Activated T-cell treated with anti-CD3 and anti-CD28 coated beads, Interleukin-2, amount 50 U/mL, for 72 hours (primary cell): ENCODE data around the gene RFX3. TPM values are rescaled to one million over a fixed set of nuclear protein-coding genes. Genes with fewer than 3 reads are reported as not detected.

Experiments used
- ATAC-seq, 2 donors: fragments of 150-1000 bp; cut with Tn5 transposase; replicated peaks in 1 of 2; 2 replicates each; pipeline ENCODE4 v1.10.0; 2021; ENCODE audit warnings: moderate library complexity in 2 of 2, mild to moderate bottlenecking in 1 of 2
- DNase-seq, 2 donors: peaks; one replicate each; pipeline ENCODE4 v3.0.0; 2021 to 2022; ENCODE audit warnings: mixed read lengths in 1 of 2
- H3K27ac Mint-ChIP-seq: one replicate; pipeline ENCODE4 v1.8.0; 2022; ENCODE audit warnings: mild to moderate bottlenecking, moderate library complexity, mixed read lengths
- H3K27me3 Mint-ChIP-seq: one replicate; pipeline ENCODE4 v1.8.0; 2022; ENCODE audit warnings: low read depth, mixed read lengths
- H3K36me3 Mint-ChIP-seq, 2 donors: one replicate each; pipeline ENCODE4 v1.8.0; 2022; ENCODE audit warnings: mixed read lengths in 2 of 2, mild to moderate bottlenecking in 1 of 2; ENCODE audit not compliant: insufficient read depth in 2 of 2
- H3K4me1 Mint-ChIP-seq: one replicate; pipeline ENCODE4 v1.8.0; 2022; ENCODE audit warnings: low read depth, mixed read lengths
- H3K4me3 Mint-ChIP-seq, 2 donors: one replicate each; pipeline ENCODE4 v1.8.0; 2022; ENCODE audit warnings: mild to moderate bottlenecking in 2 of 2, mixed read lengths in 2 of 2, moderate library complexity in 2 of 2
- H3K9me3 Mint-ChIP-seq, 2 donors: one replicate each; pipeline ENCODE4 v1.8.0; 2022; ENCODE audit warnings: mixed read lengths in 2 of 2
- total RNA-seq, 2 donors: library from RNA; stranded (reverse); gene quantifications; one replicate each; pipeline ENCODE4 v1.2.3, GENCODE V29; 2022

The RFX3 gene
- total RNA-seq, 2 donors from 2014 or later, result 20.1 to 20.2 TPM

- Mint-ChIP-seq H3K4me3 (peak overlapping the region; percentile 44 to 47), H3K9me3 (peaks cover 7 to 8% of the 10 kb centered on the region in 2 donors), H3K36me3 (peaks cover 17 to 27% of the 10 kb centered on the region in 2 donors), H3K4me1 (peaks cover 50% of the 10 kb centered on the region), H3K27me3 (no peaks in the 10 kb centered on the region), H3K27ac (peak overlapping the region; percentile 3)
- ATAC-seq, result peak; percentile 100
- DNase-seq, result peak; percentile 56 to 63
These were observed 139.9 kb downstream of the RFX3 start for GRCh38 chr9:3385871-3386270.

GRCh38 chr9:3371842-3372241 is 154.0 kb downstream of the RFX3 start:
- DNase-seq (no peak), ATAC-seq (no peak)
- no peaks in the 10 kb centered on the region for H3K27me3 Mint-ChIP-seq
- no peak overlapping the region for H3K27ac Mint-ChIP-seq
- H3K4me3 Mint-ChIP-seq, result no peak overlapping the region
- peaks cover 0 to 2% of the 10 kb centered on the region in 2 donors for H3K36me3 Mint-ChIP-seq
- H3K4me1 Mint-ChIP-seq, result no peaks in the 10 kb centered on the region
- no peaks in the 10 kb centered on the region for H3K9me3 Mint-ChIP-seq

GRCh38 chr9:3370715-3371114 is 155.1 kb downstream of the RFX3 start:
- Mint-ChIP-seq H3K9me3 (no peaks in the 10 kb centered on the region), H3K4me1 (no peaks in the 10 kb centered on the region), H3K36me3 (no peaks in the 10 kb centered on the region), H3K4me3 (no peak overlapping the region), H3K27me3 (no peaks in the 10 kb centered on the region), H3K27ac (no peak overlapping the region)
- ATAC-seq (no peak), DNase-seq (no peak)

GRCh38 chr9:3367185-3367584 is 158.6 kb downstream of the RFX3 start:
- Mint-ChIP-seq H3K27ac (no peak overlapping the region), H3K4me3 (no peak overlapping the region), H3K4me1 (no peaks in the 10 kb centered on the region), H3K27me3 (no peaks in the 10 kb centered on the region), H3K9me3 (no peaks in the 10 kb centered on the region), H3K36me3 (no peaks in the 10 kb centered on the region)
- no peak for DNase-seq
- no peak for ATAC-seq

GRCh38 chr9:3361689-3362392 is 164.0 kb downstream of the RFX3 start:
- peaks cover 4 to 5% of the 10 kb centered on the region in 2 donors for H3K9me3 Mint-ChIP-seq
- H3K36me3 Mint-ChIP-seq, result peaks cover 2 to 12% of the 10 kb centered on the region in 2 donors
- H3K4me3 Mint-ChIP-seq, result no peak overlapping the region
- H3K27ac Mint-ChIP-seq, result no peak overlapping the region
- DNase-seq, result no peak
- no peak for ATAC-seq
- no peaks in the 10 kb centered on the region for H3K4me1 Mint-ChIP-seq
- no peaks in the 10 kb centered on the region for H3K27me3 Mint-ChIP-seq

GRCh38 chr9:3361116-3361515 is 164.7 kb downstream of the RFX3 start:
- ATAC-seq (no peak), DNase-seq (no peak)
- no peaks in the 10 kb centered on the region for H3K4me1 Mint-ChIP-seq
- H3K36me3 Mint-ChIP-seq, result peaks cover 4 to 12% of the 10 kb centered on the region in 2 donors
- no peaks in the 10 kb centered on the region for H3K27me3 Mint-ChIP-seq
- H3K9me3 Mint-ChIP-seq, result peaks cover 4 to 5% of the 10 kb centered on the region in 2 donors
- peak overlapping the region; percentile 3 for H3K27ac Mint-ChIP-seq
- no peak overlapping the region for H3K4me3 Mint-ChIP-seq

- DNase-seq (no peak), ATAC-seq (no peak)
- Mint-ChIP-seq H3K4me3 (no peak overlapping the region), H3K9me3 (peaks cover 4 to 5% of the 10 kb centered on the region in 2 donors), H3K27ac (no peak overlapping the region), H3K36me3 (peaks cover 4 to 12% of the 10 kb centered on the region in 2 donors), H3K27me3 (no peaks in the 10 kb centered on the region), H3K4me1 (no peaks in the 10 kb centered on the region)
These were observed 165.6 kb downstream of the RFX3 start for GRCh38 chr9:3360245-3360644.

- H3K4me3 Mint-ChIP-seq, result no peak overlapping the region
- DNase-seq, result no peak
- H3K9me3 Mint-ChIP-seq, result peaks cover 4 to 5% of the 10 kb centered on the region in 2 donors
- H3K27me3 Mint-ChIP-seq, result no peaks in the 10 kb centered on the region
- peaks cover 4 to 16% of the 10 kb centered on the region in 2 donors for H3K36me3 Mint-ChIP-seq
- no peak overlapping the region for H3K27ac Mint-ChIP-seq
- H3K4me1 Mint-ChIP-seq, result no peaks in the 10 kb centered on the region
- no peak for ATAC-seq
These were observed 166.0 kb downstream of the RFX3 start for GRCh38 chr9:3359778-3360177.

GRCh38 chr9:3359048-3359692 is 166.6 kb downstream of the RFX3 start:
- Mint-ChIP-seq H3K9me3 (peaks cover 4 to 5% of the 10 kb centered on the region in 2 donors), H3K36me3 (peaks cover 4 to 20% of the 10 kb centered on the region in 2 donors)

GRCh38 chr9:3348169-3348568 is 177.6 kb downstream of the RFX3 start:
- Mint-ChIP-seq H3K9me3 (peaks cover 4 to 5% of the 10 kb centered on the region in 2 donors), H3K36me3 (peaks cover 4 to 6% of the 10 kb centered on the region in 2 donors), H3K27ac (no peak overlapping the region), H3K4me1 (peaks cover 17% of the 10 kb centered on the region), H3K4me3 (no peak overlapping the region), H3K27me3 (no peaks in the 10 kb centered on the region)
- no peak for DNase-seq
- ATAC-seq, result no peak

More at GRCh38 chr9:3359048-3359692, 166.6 kb downstream of the RFX3 start:
- Mint-ChIP-seq H3K4me3 (no peak overlapping the region), H3K4me1 (no peaks in the 10 kb centered on the region), H3K27ac (no peak overlapping the region), H3K27me3 (no peaks in the 10 kb centered on the region)
- DNase-seq (no peak), ATAC-seq (no peak)

GRCh38 chr9:3346549-3346948 is 179.3 kb downstream of the RFX3 start:
- Mint-ChIP-seq H3K27me3 (no peaks in the 10 kb centered on the region), H3K4me3 (no peak overlapping the region), H3K27ac (no peak overlapping the region), H3K4me1 (peaks cover 33% of the 10 kb centered on the region), H3K9me3 (peaks cover 0 to 1% of the 10 kb centered on the region in 2 donors), H3K36me3 (peaks cover 1 to 2% of the 10 kb centered on the region in 2 donors)
- ATAC-seq (no peak), DNase-seq (no peak)

GRCh38 chr9:3343671-3344070 is 182.1 kb downstream of the RFX3 start:
- Mint-ChIP-seq H3K4me1 (peaks cover 43% of the 10 kb centered on the region), H3K36me3 (peaks cover 4 to 8% of the 10 kb centered on the region in 2 donors), H3K27me3 (no peaks in the 10 kb centered on the region), H3K4me3 (no peak overlapping the region), H3K9me3 (peaks cover 0 to 2% of the 10 kb centered on the region in 2 donors), H3K27ac (no peak overlapping the region)
- DNase-seq, result no peak
- ATAC-seq, result no peak

GRCh38 chr9:3342159-3342777 is 183.5 kb downstream of the RFX3 start:
- H3K4me1 Mint-ChIP-seq, result peaks cover 53% of the 10 kb centered on the region
- peak overlapping the region; percentile 13 to 43 for H3K4me3 Mint-ChIP-seq
- peaks cover 0 to 2% of the 10 kb centered on the region in 2 donors for H3K9me3 Mint-ChIP-seq
- peak overlapping the region; percentile 6 for H3K27ac Mint-ChIP-seq
- no peaks in the 10 kb centered on the region for H3K27me3 Mint-ChIP-seq
- DNase-seq (no peak), ATAC-seq (peak; percentile 71 to 80)
- H3K36me3 Mint-ChIP-seq, result peaks cover 4 to 8% of the 10 kb centered on the region in 2 donors
